Activated CD4-positive, alpha-beta T cell treated with anti-CD3 and anti-CD28 coated beads, Interleukin-2, amount 50 U/mL, for 48 hours (primary cell): Measurements from ENCODE around the gene AVPR2.

Experiments
- DNase-seq, 2 experiments: peaks; one replicate each; pipeline ENCODE4 v3.0.0-alpha.2; 2020

AVPR2 gene

GRCh38 chrX:153920546-153920945 is 16.1 kb downstream of the AVPR2 start:
- DNase-seq, result no peak

GRCh38 chrX:153921070-153921469 is 16.6 kb downstream of the AVPR2 start:
- DNase-seq, result no peak

GRCh38 chrX:153921511-153922446 is 17.3 kb downstream of the AVPR2 start:
- no peak for DNase-seq

- no peak for DNase-seq
Observed at GRCh38 chrX:153922932-153923857, 18.7 kb downstream of the AVPR2 start.

GRCh38 chrX:153924149-153924861 is 19.8 kb downstream of the AVPR2 start:
- DNase-seq, result no peak

GRCh38 chrX:153925387-153925738 is 20.9 kb downstream of the AVPR2 start:
- DNase-seq, result no peak

GRCh38 chrX:153925739-153926551 is 21.5 kb downstream of the AVPR2 start, which contains the start of gene ARHGAP4:
Gene ARHGAP4 (minus strand): TSS chrX:153926264. CDS start chrX:153926202, 62 bp downstream.
- DNase-seq, result peak; percentile 49 to 59

GRCh38 chrX:153926552-153926857 is 22.0 kb downstream of the AVPR2 start:
- peak in 1 of 2 experiments; percentile 42 for DNase-seq

GRCh38 chrX:153926858-153927671 is 22.6 kb downstream of the AVPR2 start:
- DNase-seq, result peak; percentile 66 to 72

GRCh38 chrX:153927672-153927921 is 23.1 kb downstream of the AVPR2 start:
- DNase-seq, result peak in 1 of 2 experiments; percentile 38

- peak; percentile 88 to 90 for DNase-seq
Observed at GRCh38 chrX:153927922-153928760, 23.7 kb downstream of the AVPR2 start.

- DNase-seq, result peak in 1 of 2 experiments; percentile 20
Observed at GRCh38 chrX:153928846-153929245, 24.4 kb downstream of the AVPR2 start.

- DNase-seq, result no peak
Observed at GRCh38 chrX:153929576-153929975, 25.1 kb downstream of the AVPR2 start.

- DNase-seq, result no peak
Observed at GRCh38 chrX:153930011-153930910, 25.8 kb downstream of the AVPR2 start.

GRCh38 chrX:153931151-153931550 is 26.7 kb downstream of the AVPR2 start:
- no peak for DNase-seq

GRCh38 chrX:153931748-153932147 is 27.3 kb downstream of the AVPR2 start:
- DNase-seq, result no peak

GRCh38 chrX:153932220-153932915 is 27.9 kb downstream of the AVPR2 start:
- no peak for DNase-seq

GRCh38 chrX:153933748-153934147 is 29.3 kb downstream of the AVPR2 start:
- DNase-seq, result no peak
